ENCODE data around the gene SLC25A48.
"Not testable (repeated sequence)": the region's sequence is repeated elsewhere in the genome, so short reads cannot be mapped to it uniquely, and the experiment has no call there.

The SLC25A48 gene

DNA sequence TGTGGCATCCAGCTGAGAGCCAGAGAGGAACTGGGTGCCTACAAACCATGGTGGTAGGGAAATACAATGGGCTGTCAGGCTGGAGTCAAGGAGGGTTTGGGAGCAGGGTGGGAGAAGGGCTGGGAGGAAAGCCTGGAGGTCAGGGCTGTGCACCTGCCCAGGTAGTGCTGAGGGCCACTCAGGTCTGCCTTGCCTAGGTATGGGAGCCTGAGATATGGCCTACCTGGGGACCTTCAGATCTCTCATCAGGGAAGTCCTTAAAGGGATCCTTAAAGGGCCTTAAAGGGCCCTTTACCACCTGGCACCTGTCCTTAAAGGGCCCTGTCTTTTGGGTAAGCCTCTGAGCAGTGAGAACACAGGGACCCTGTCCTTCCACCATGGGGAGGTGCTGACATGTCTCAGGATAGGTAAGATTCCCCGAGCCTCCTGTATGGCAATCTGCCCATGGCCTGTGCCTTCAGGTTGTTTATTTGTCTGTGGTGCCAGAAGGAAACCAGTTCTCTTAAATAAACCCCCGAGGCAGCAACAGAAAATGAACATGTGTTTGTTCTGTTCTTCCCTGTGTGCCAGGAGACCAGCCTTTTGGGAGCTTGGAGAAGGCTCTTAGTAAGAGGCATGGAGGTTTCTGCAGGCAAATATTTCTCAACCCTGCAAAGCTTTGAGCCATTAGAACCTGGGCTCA lies 23.3 kb downstream of the SLC25A48 start:
- TF ChIP-seq POLR2A (IDR thresholded peaks at IDR 0.05; ENCODE audit: low read length) (no peak), GATA1 (IDR thresholded peaks at IDR 0.05; ENCODE audit: low read depth, low read length) (no peak)
- DNase-seq = no peak

DNA sequence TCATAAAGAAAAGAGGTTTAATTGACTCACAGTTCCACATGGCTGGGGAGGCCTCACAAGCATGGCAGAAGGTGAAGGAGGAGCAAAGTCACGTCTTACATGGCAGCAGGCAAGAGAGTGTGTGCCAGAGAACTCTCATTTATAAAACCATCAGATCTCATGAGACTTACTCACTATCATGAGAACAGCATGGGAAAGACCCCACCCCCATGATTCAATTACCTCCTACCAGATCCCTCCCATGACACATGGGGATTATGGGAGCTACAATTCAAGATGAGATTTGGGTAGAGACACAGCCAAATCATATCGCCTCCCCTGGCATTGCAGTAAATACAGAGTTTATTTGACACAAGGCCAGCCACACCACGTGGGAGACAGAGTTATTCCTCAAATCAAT lies 24.7 kb downstream of the SLC25A48 start:
- DNase-seq = not testable (repeated sequence)

DNA sequence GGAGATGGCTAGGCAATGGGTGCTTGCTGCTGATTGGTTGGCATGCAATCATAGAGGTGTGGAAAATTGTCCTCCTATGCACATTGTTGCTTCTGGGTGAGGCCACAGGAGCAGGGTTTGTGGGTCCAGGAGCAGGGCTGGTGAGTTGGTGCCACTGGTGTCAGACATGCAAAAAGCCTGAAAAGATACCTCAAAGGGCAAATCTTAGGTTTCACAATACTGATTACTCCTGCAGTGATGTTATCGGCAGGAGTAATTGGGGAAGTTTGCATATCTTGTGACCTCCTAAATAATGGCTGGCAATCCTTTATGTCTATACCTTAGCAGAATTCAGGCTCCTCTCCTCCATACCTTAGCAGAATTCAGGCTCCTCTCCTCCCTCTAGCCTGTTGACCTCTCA lies 25.2 kb downstream of the SLC25A48 start:
- TF ChIP-seq GATA1 (IDR thresholded peaks at IDR 0.05; ENCODE audit: low read depth, low read length) (no peak), POLR2A (IDR thresholded peaks at IDR 0.05; ENCODE audit: low read length) (no peak)
- DNase-seq = no peak

DNA sequence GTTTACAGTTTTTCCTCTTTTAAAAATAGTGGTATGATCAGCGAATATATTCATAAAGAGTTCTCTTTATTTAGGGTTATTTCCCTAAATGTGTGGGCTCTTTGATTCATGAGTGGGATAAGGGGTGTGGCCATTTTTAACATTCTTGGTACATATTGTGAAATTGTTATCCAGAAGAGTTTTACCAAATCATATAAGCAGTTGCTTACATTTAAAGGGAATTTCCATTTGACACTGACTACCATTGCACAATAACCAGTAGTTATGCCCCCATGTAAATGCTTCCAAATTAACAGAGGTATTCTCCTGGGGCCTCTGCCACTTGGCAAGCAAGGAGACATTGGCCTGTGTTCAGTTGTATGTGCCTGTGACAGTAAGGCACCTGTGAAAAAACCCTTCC lies 27.2 kb downstream of the SLC25A48 start:
- TF ChIP-seq GATA1 (IDR thresholded peaks at IDR 0.05; ENCODE audit: low read depth, low read length) = no peak
- no peak for TF ChIP-seq POLR2A (IDR thresholded peaks at IDR 0.05; ENCODE audit: low read length)
- no peak for DNase-seq

DNA sequence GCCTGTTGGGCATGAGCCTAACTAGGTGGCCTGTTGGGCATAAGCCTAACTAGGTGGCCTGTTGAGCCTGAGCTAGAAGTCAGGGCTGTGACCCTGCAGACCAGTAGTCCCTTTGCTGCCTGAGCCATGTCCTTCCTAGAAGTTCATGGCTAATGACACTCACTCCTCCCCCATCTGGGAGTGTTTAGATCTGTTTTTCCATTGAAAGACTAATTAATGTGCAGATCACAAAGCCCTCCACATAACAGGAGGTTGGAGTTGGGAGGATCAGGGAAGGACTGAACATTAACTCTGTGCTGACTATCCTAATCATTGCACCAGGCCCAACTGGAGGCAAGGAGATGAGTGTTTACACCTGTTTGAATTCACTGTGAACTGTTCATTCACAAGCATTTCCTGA lies 27.6 kb downstream of the SLC25A48 start:
- TF ChIP-seq POLR2A (IDR thresholded peaks at IDR 0.05; ENCODE audit: low read length) (no peak), GATA1 (IDR thresholded peaks at IDR 0.05; ENCODE audit: low read depth, low read length) (no peak)

DNA sequence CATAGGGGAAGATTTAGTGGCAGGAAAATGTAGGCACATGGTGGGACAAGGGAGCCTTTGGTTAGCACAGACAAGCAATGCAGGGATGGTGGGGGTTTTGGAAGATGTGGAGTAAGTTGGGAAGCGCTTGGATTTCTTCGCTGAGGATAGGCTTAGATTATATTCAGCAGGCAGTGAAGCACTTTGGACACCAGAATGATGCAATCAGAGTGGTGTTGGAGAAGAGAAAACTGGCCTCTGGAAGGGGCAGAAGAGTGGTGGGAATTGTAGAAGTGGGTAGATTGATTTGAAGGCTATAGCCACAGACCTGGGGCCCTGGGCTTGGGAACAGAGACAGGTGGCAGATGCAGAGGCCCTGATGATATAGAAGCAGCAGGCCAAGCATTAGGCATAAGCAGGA lies 28.3 kb downstream of the SLC25A48 start:
- TF ChIP-seq GATA1 (IDR thresholded peaks at IDR 0.05; ENCODE audit: low read depth, low read length) (no peak), POLR2A (IDR thresholded peaks at IDR 0.05; ENCODE audit: low read length) (no peak)
- no peak for DNase-seq

More for the DNA sequence above, 27.6 kb downstream of the SLC25A48 start:
- no peak for DNase-seq

DNA sequence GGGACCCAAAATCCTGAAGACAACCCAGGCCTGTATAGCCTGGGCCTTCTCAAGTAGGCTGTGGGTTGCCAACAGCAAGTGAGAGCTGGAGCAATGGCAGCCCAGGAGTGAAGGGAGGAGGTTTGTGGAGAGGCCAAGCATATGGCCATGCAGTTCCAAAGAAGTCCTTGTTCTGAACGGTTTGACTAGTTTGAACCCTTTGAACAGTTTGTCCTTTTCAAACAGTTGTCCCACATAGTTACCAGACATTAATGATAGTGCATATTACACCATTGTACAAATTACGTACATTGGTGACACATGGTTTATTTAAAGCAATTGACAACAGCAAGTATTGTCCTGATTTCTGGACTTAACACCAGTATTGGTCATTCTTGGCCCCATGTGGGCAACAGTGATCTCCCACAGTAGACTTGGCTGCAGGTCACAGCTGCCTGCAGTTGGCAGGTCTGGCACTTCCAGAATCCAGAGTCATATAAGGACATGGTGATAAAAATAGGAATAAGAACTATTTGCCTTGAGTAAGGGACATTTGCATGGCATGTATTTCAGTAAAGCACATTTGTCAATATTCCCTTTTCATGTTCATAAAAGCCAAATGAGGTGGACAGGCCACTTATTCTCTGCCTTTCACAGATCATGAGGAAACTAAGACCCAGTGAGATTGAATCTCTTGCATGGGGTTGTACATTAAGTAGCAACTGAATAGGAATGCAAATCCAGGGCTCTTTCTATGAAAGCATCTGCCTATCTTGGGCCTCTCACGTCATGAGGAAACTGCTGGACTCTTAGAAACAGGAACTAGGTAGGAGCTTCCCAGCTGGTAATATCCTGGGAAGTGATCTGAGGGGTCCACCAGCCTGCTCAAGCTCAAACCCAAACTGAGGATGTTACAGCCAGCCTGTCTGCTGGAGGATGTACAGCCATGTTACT lies 30.3 kb downstream of the SLC25A48 start:
- no peak for DNase-seq
- no peak for TF ChIP-seq GATA1 (IDR thresholded peaks at IDR 0.05; ENCODE audit: low read depth, low read length)
- TF ChIP-seq POLR2A (IDR thresholded peaks at IDR 0.05; ENCODE audit: low read length) = no peak

DNA sequence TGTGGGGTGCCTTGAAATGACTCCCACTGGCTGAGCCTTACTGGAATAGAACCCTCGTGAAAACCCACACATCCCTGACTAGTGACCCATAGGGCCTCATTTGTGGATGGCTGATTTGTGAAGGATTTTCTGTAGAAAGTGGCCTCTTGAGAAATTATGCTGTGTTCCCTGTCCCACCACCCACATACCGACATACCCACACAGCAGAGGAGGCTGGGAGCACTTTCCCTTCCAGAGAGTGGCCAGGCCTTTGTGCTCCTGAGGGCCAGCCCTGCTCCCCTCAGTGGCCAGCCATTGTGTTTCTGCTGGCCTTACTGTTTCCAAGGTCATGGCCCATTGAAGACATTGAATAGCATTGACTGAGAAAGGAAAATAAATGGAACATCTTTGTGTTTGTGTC lies 31.6 kb downstream of the SLC25A48 start:
- TF ChIP-seq GATA1 (IDR thresholded peaks at IDR 0.05; ENCODE audit: low read depth, low read length) (no peak), POLR2A (IDR thresholded peaks at IDR 0.05; ENCODE audit: low read length) (no peak)
- DNase-seq = no peak

DNA sequence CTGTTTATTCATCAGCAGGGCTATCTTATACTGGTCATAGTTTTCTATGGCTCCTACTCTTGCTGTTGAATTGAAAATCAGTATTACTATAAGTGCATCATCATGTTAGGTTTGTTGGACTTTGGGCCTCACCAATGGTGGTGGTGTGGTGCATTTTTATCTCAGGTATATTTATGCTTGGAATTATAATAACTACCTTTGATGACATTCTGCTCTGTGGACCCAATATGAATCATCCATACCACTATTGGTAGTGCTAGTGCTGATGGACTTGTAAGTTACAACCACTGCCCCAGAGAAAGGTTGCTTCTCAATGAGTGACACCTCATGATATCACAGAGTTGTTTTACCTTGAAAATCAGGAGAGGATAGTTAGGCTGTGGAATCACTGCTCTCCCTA lies 33.1 kb downstream of the SLC25A48 start:
- TF ChIP-seq GATA1 (IDR thresholded peaks at IDR 0.05; ENCODE audit: low read depth, low read length) = no peak
- no peak for TF ChIP-seq POLR2A (IDR thresholded peaks at IDR 0.05; ENCODE audit: low read length)
- DNase-seq = no peak

DNA sequence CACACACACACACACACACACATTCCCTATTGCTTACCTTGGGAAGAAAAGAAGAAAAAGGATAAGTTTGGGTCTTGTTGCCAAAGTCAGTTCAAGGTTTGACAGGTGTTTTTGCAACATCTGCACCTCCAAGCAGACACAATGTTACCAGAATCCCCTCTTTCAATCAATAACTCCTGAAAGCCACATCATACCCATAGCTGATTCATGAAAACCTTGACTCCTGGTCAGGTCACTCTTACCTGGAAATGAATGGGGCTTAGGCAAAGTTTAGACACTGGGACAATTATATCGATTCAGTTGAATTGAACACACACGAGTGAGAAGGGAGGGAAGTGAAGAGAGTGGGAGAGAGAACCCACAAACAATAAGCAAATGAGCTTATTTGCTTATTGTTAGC lies 34.2 kb downstream of the SLC25A48 start:
- no peak for DNase-seq

DNA sequence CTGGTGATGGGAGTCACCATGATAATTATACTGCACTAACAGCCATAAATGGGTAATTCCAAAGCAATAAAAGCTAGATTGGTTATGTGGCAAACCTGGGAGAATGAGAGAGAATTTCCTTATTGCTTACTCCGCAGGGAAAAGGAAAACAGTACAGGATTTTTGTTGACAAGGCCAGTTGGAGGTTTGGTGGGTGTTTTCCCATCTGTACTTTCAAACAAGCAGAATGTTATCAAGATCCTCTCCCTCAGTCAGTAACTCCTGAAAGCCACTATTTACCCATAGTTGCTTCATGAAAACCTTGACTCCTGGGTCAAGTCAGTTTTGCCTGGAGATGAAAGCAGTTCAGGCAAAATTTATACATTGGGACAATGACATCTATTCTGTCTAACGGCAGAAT lies 34.8 kb downstream of the SLC25A48 start:
- TF ChIP-seq POLR2A (IDR thresholded peaks at IDR 0.05; ENCODE audit: low read length) = no peak
- TF ChIP-seq GATA1 (IDR thresholded peaks at IDR 0.05; ENCODE audit: low read depth, low read length) = no peak

More for the DNA sequence above, 34.2 kb downstream of the SLC25A48 start:
- TF ChIP-seq GATA1 (IDR thresholded peaks at IDR 0.05; ENCODE audit: low read depth, low read length) (no peak), POLR2A (IDR thresholded peaks at IDR 0.05; ENCODE audit: low read length) (no peak)

DNA sequence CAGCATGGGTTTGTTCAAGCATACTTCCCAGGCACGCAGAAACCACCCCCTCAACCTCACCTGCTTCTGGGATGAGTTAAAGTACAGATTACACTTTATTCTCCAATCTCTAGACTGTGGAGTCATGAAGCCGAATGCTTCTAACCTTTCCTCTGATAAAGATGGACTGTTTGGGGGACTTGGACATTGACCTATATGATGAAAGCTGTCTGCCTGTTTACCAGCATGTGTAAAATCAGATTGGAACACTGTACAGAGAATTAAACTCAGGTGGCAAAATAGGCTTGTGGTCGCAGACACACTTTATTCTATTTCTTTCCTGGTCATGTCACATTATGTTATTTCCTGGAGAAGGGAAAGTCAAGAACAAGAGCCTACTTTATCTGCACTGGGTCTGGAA lies 35.5 kb downstream of the SLC25A48 start:
- no peak for DNase-seq
- no peak for TF ChIP-seq GATA1 (IDR thresholded peaks at IDR 0.05; ENCODE audit: low read depth, low read length)
- TF ChIP-seq POLR2A (IDR thresholded peaks at IDR 0.05; ENCODE audit: low read length) = no peak

More for the DNA sequence above, 34.8 kb downstream of the SLC25A48 start:
- DNase-seq = no peak

DNA sequence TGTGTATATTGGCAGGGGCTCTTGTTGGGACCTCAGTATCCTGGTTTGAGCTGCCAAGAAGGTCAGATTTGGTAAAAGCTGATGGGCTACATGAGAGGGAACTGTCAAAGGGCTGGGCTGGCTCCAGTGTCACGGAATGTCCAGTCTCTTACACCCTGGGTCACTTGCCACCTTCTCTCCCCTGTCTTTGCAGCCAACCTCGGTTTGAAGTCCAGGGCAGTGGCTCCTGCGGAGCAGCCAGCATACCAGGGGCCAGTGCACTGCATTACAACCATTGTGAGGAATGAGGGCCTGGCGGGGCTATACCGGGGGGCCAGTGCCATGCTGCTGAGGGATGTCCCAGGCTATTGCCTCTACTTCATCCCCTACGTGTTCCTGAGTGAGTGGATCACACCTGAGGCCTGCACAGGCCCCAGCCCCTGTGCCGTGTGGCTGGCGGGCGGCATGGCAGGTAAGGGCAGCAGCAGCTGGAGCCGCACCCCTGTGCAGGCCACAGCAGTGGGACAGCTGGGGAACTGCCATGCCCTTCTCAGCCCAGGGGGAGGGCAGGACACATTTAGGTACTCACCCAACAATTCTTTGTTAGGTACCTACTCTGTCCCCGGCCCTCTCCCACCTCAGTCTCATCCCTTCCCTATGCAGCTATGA lies 36.9 kb downstream of the SLC25A48 start:
- DNase-seq = no peak
- TF ChIP-seq POLR2A (IDR thresholded peaks at IDR 0.05; ENCODE audit: low read length) (no peak), GATA1 (IDR thresholded peaks at IDR 0.05; ENCODE audit: low read depth, low read length) (no peak)

DNA sequence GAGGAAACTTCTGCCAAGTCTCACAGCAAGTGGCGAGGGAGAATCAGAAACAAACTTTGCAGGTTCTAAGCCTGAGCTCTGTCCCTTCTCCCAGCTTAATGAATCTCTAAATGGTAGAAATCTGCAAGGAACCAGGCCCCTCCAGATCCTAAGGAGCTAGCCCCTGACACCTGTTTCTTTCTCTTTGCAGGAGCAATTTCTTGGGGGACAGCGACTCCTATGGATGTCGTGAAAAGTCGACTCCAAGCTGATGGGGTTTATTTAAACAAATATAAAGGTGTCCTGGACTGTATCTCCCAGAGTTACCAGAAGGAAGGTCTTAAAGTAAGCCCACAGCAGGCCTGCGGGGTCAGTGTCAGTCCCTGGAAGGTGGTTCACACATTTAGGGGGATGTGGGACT lies 39.4 kb downstream of the SLC25A48 start:
- DNase-seq = no peak

More for the DNA sequence above, 39.4 kb downstream of the SLC25A48 start:
- no peak for TF ChIP-seq POLR2A (IDR thresholded peaks at IDR 0.05; ENCODE audit: low read length)
- TF ChIP-seq GATA1 (IDR thresholded peaks at IDR 0.05; ENCODE audit: low read depth, low read length) = no peak
